Upper lobe of left lung (tissue), 4 donors: Measurements from ENCODE around the gene LAMB2.

Experiments used
- CTCF ChIP-seq, 6 experiments: fragments of 450-650 bp in 4 of 6; fragments of 200-600 bp in 2 of 6; sonication (generic) in 2 of 6; IDR thresholded peaks; one replicate each; pipeline ENCODE4 v1.5.1; 2016 to 2019; ENCODE audit warnings: antibody characterized with exemption in 6 of 6
- POLR2A ChIP-seq, 4 donors: fragments of 450-650 bp; IDR thresholded peaks; one replicate each; pipeline ENCODE4 v1.5.1; 2016 to 2017; ENCODE audit warnings: antibody characterized with exemption in 4 of 4, mild to moderate bottlenecking in 2 of 4
- POLR2AphosphoS5 ChIP-seq, 2 donors: sonication (generic); formaldehyde crosslinking; IDR thresholded peaks; one replicate each; pipeline ENCODE4 v1.5.1; 2017; ENCODE audit warnings: antibody characterized with exemption in 2 of 2

DNA sequence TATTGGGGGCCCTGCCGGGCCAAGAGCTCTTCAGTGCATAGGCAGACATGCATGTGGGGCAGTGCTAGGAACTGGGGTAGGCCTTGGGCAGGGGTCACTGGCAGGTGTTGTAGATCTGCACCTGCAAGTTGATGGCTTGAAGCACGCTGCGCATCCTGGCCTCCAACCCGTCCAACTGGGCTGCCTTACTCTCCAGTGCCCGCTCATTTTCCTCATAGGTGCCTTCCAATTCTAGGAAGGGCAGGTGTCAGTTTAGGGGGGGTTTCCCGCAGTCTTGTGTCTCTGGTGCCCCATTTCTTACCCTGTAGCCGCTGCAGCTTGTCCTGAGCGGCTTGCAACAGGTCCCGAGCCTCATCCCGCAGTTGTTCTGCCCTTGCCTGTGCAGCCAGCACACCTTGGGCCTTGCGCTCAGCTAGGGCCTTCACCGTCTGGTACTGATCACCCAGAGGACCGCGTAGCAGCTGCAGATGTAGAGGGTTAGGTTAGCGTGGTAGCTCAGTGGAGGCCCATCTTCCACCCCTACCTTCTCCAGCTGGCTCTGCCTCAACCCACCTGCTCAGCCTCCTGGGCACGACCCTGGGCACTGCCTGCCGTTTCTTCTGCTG lies 11.6 kb downstream of the LAMB2 start:
- TF ChIP-seq CTCF (IDR thresholded peaks at IDR 0.05) (no peak), POLR2A (IDR thresholded peaks at IDR 0.05) (no peak), POLR2AphosphoS5 (IDR thresholded peaks at IDR 0.05) (no peak)
